Measurements from ENCODE around the gene AADAC. TPM values are rescaled to one million over a fixed set of nuclear protein-coding genes. Genes with fewer than 3 reads are reported as not detected.
"Not testable (repeated sequence)": the region's sequence is repeated elsewhere in the genome, so short reads cannot be mapped to it uniquely, and the experiment has no call there.

The AADAC gene
- total RNA-seq, 6 experiments from 2014 or later, result not detected

DNA sequence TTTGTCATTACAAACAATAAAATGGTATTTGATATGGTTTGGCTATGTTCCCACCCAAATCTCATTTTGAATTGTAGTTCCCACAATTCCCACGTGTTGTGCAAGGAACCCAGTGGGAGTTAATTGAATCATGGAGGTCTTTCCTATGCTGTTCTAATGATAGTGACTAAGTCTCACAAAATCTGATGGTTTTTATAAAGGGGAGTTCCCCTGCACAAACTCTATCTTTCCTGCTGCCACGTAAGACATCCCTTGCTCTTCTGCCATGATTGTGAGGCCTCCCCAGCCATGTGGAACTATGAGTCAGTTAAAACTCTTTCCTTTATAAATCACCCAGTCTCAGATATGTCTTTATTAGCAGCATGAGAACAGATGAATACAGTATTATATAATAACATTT lies 15.4 kb upstream of the AADAC start:
- Mint-ChIP-seq H3K9me3 (no peaks in the 10 kb centered on the region), H3K4me3 (no peak overlapping the region), H3K36me3 (ENCODE audit: low read depth) (no peaks in the 10 kb centered on the region), H3K27ac (no peak overlapping the region), H3K27me3 (ENCODE audit: insufficient read depth) (peaks cover 2% of the 10 kb centered on the region; the same call in 1 of the 2 replicates), H3K4me1 (ENCODE audit: low read depth) (peaks cover 19% of the 10 kb centered on the region)
- TF ChIP-seq, protein P1, sequence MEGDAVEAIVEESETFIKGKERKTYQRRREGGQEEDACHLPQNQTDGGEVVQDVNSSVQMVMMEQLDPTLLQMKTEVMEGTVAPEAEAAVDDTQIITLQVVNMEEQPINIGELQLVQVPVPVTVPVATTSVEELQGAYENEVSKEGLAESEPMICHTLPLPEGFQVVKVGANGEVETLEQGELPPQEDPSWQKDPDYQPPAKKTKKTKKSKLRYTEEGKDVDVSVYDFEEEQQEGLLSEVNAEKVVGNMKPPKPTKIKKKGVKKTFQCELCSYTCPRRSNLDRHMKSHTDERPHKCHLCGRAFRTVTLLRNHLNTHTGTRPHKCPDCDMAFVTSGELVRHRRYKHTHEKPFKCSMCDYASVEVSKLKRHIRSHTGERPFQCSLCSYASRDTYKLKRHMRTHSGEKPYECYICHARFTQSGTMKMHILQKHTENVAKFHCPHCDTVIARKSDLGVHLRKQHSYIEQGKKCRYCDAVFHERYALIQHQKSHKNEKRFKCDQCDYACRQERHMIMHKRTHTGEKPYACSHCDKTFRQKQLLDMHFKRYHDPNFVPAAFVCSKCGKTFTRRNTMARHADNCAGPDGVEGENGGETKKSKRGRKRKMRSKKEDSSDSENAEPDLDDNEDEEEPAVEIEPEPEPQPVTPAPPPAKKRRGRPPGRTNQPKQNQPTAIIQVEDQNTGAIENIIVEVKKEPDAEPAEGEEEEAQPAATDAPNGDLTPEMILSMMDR (IDR thresholded peaks at IDR 0.05), result no peak
- no peak for DNase-seq

DNA sequence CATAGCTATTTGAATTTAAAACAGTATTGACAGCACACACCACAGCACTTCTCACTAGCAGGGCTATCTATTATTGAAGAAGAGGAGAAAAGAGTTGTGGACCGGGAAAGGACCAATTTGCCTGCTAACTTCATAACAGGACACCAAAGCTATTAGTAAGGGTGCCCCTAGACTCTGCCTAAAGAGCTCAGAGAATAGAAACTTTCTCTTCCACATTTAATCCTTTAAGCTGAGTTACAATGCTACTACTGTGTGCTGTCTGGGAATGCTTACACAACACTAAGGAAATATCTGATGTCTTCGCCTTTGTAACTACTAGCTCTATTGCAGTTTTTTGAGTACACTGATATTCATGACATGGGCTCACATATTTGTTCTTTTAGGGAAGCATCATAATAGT lies 13.5 kb upstream of the AADAC start:
- Mint-ChIP-seq H3K36me3 (ENCODE audit: low read depth) (no peaks in the 10 kb centered on the region), H3K27me3 (ENCODE audit: insufficient read depth) (peaks cover 2% of the 10 kb centered on the region; the same call in 1 of the 2 replicates), H3K4me3 (no peak overlapping the region), H3K27ac (no peak overlapping the region), H3K4me1 (ENCODE audit: low read depth) (peaks cover 4% of the 10 kb centered on the region), H3K9me3 (no peaks in the 10 kb centered on the region)
- DNase-seq, result no peak
- TF ChIP-seq, protein P1 (IDR thresholded peaks at IDR 0.05), result no peak

DNA sequence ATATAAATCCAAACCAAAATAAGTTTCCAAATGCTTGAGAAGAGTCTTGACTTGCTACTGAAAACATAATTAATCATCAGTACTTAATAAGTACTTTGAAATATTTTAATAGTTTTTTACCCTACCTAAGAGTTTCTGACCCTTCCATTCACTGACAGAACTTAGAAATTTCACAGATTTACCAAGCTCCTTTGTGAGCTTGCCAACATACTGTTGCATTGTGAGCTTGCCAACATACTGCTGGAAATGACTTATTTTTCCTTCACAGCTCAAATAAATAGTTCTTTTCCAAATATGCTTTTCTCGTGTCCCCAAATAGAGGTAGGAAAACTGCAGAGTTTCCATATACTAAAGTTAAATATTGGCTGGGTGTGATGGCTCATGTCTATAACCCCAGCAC lies 9.6 kb upstream of the AADAC start:
- H3K9me3 Mint-ChIP-seq, result peaks cover 12% of the 10 kb centered on the region
- TF ChIP-seq, protein P1 (IDR thresholded peaks at IDR 0.05), result no peak
- no peak overlapping the region for H3K27ac Mint-ChIP-seq

DNA sequence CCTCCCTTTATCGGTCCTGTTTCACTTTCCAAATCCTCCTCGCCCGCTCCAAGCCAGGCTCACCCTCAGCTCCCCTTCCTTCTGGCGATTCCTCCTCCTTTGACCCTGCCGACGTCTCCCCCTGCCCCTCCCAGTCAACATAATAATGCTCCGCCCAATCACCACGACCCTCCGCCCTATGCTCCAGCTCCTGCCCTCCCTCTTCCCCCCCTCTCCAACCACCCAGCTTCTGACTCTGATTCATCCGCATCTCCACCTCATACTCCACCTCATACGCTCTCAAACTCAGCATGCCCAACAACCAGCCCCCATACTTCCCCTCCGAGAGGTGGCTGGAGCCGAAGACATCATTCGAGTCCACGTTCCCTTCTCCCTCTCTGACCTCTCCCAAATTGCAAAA lies 7.1 kb upstream of the AADAC start:
- TF ChIP-seq, protein P1 (IDR thresholded peaks at IDR 0.05), result no peak
- no peak overlapping the region for H3K4me3 Mint-ChIP-seq
- no peaks in the 10 kb centered on the region for H3K4me1 Mint-ChIP-seq (ENCODE audit: low read depth)
- H3K36me3 Mint-ChIP-seq (ENCODE audit: low read depth), result peaks cover 10% of the 10 kb centered on the region
- peaks cover 2% of the 10 kb centered on the region; the same call in 1 of the 2 replicates for H3K27me3 Mint-ChIP-seq (ENCODE audit: insufficient read depth)
- H3K27ac Mint-ChIP-seq, result no peak overlapping the region
- no peak for DNase-seq
- peaks cover 12% of the 10 kb centered on the region for H3K9me3 Mint-ChIP-seq

More for the DNA sequence above, 9.6 kb upstream of the AADAC start:
- H3K4me1 Mint-ChIP-seq (ENCODE audit: low read depth), result no peaks in the 10 kb centered on the region
- DNase-seq, result no peak
- H3K4me3 Mint-ChIP-seq, result no peak overlapping the region
- H3K27me3 Mint-ChIP-seq (ENCODE audit: insufficient read depth), result peaks cover 2% of the 10 kb centered on the region; the same call in 1 of the 2 replicates
- peaks cover 10% of the 10 kb centered on the region for H3K36me3 Mint-ChIP-seq (ENCODE audit: low read depth)

DNA sequence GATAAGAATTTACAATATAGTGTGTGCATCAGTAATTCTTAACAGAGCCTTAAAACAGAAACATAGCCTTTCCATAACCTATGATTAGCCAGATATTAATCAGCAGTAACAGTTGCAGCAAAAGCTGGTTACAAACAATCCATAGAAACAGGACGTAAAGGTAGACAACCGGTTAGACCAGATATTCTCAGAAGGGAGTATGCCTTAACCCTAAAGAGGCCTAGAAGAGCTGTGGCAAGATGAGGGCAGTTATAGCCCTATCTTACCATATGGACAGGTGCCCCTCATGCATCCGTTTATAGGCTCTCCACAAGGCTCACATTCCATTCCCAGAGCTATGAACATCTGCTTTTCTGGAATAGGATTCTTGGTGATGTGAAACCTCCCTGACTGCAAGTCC lies 5.0 kb upstream of the AADAC start:
- not testable (repeated sequence) for H3K4me1 Mint-ChIP-seq (ENCODE audit: low read depth)

DNA sequence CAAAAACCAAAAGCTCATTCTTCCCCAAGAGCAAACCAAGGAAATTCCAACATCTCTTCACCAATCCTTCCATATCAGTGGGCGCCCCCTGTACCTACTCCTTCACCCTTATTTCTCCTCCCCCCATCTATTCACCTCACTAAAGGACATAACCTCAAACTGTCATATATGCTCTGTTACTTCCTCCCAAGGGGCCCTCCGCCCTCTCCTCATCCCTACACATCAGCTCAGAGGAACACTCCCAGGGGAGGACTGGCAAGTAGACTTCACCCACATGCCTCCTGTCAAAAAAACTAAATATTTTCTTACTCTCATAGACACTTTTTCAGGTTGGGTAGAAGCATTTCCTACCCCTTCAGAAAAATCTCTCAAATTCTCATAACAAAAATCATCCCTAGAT lies 2.4 kb upstream of the AADAC start:
- Mint-ChIP-seq H3K4me1 (ENCODE audit: low read depth) (peaks cover 11% of the 10 kb centered on the region), H3K27ac (no peak overlapping the region)

More for the DNA sequence above, 5.0 kb upstream of the AADAC start:
- Mint-ChIP-seq H3K36me3 (ENCODE audit: low read depth) (peaks cover 10% of the 10 kb centered on the region), H3K9me3 (peaks cover 12% of the 10 kb centered on the region)
- not testable (repeated sequence) for H3K27ac Mint-ChIP-seq; H3K4me3 Mint-ChIP-seq; DNase-seq; H3K27me3 Mint-ChIP-seq (ENCODE audit: insufficient read depth)

More for the DNA sequence above, 2.4 kb upstream of the AADAC start:
- no peak for DNase-seq
- Mint-ChIP-seq H3K9me3 (peaks cover 12% of the 10 kb centered on the region), H3K27me3 (ENCODE audit: insufficient read depth) (no peaks in the 10 kb centered on the region), H3K4me3 (no peak overlapping the region), H3K36me3 (ENCODE audit: low read depth) (peaks cover 10% of the 10 kb centered on the region)
- TF ChIP-seq, protein P1 (IDR thresholded peaks at IDR 0.05), result no peak
